ENCODE data around the gene PALD1.

PALD1 gene

GRCh38 chr10:70590655-70591416 lies 112.3 kb downstream of the PALD1 start:
- Histone ChIP-seq H3K36me3 (ENCODE audit: control insufficient read depth in 1 of 2, insufficient read depth in 2 of 2, low read length in 2 of 2) (no peaks in the 10 kb centered on the region), H3K4me3 (ENCODE audit: low read depth in 1 of 2, low read length in 2 of 2) (no peak overlapping the region), H3K4me1 (ENCODE audit: control insufficient read depth in 1 of 2, insufficient read depth in 2 of 2, low read length in 2 of 2) (no peaks in the 10 kb centered on the region), H3K27me3 (ENCODE audit: low read depth, low read length) (no peaks in the 10 kb centered on the region), H3K9me3 (ENCODE audit: control insufficient read depth in 1 of 2, low read length in 2 of 2) (no peaks in the 10 kb centered on the region), H3K27ac (ENCODE audit: low read length) (no peak overlapping the region)

- H3K4me1 ChIP-seq (ENCODE audit: control insufficient read depth in 1 of 2, insufficient read depth in 2 of 2, low read length in 2 of 2): no peaks in the 10 kb centered on the region
- no peak overlapping the region for H3K4me3 ChIP-seq (ENCODE audit: low read depth in 1 of 2, low read length in 2 of 2)
- no peak overlapping the region for H3K27ac ChIP-seq (ENCODE audit: low read length)
- H3K36me3 ChIP-seq (ENCODE audit: control insufficient read depth in 1 of 2, insufficient read depth in 2 of 2, low read length in 2 of 2): no peaks in the 10 kb centered on the region
- no peaks in the 10 kb centered on the region for H3K27me3 ChIP-seq (ENCODE audit: low read depth, low read length)
- no peaks in the 10 kb centered on the region for H3K9me3 ChIP-seq (ENCODE audit: control insufficient read depth in 1 of 2, low read length in 2 of 2)
Measured at GRCh38 chr10:70592186-70592735, 113.7 kb downstream of the PALD1 start.

- Histone ChIP-seq H3K9me3 (ENCODE audit: control insufficient read depth in 1 of 2, low read length in 2 of 2) (no peaks in the 10 kb centered on the region), H3K4me3 (ENCODE audit: low read depth in 1 of 2, low read length in 2 of 2) (no peak overlapping the region), H3K4me1 (ENCODE audit: control insufficient read depth in 1 of 2, insufficient read depth in 2 of 2, low read length in 2 of 2) (no peaks in the 10 kb centered on the region), H3K27ac (ENCODE audit: low read length) (no peak overlapping the region), H3K36me3 (ENCODE audit: control insufficient read depth in 1 of 2, insufficient read depth in 2 of 2, low read length in 2 of 2) (no peaks in the 10 kb centered on the region), H3K27me3 (ENCODE audit: low read depth, low read length) (no peaks in the 10 kb centered on the region)
Measured at GRCh38 chr10:70592746-70593512, 114.4 kb downstream of the PALD1 start.

GRCh38 chr10:70593513-70593890 lies 114.9 kb downstream of the PALD1 start:
- Histone ChIP-seq H3K4me1 (ENCODE audit: control insufficient read depth in 1 of 2, insufficient read depth in 2 of 2, low read length in 2 of 2) (no peaks in the 10 kb centered on the region), H3K27me3 (ENCODE audit: low read depth, low read length) (no peaks in the 10 kb centered on the region), H3K9me3 (ENCODE audit: control insufficient read depth in 1 of 2, low read length in 2 of 2) (no peaks in the 10 kb centered on the region), H3K4me3 (ENCODE audit: low read depth in 1 of 2, low read length in 2 of 2) (no peak overlapping the region), H3K36me3 (ENCODE audit: control insufficient read depth in 1 of 2, insufficient read depth in 2 of 2, low read length in 2 of 2) (no peaks in the 10 kb centered on the region), H3K27ac (ENCODE audit: low read length) (no peak overlapping the region)

- Histone ChIP-seq H3K4me3 (ENCODE audit: low read depth in 1 of 2, low read length in 2 of 2) (no peak overlapping the region), H3K36me3 (ENCODE audit: control insufficient read depth in 1 of 2, insufficient read depth in 2 of 2, low read length in 2 of 2) (no peaks in the 10 kb centered on the region), H3K27ac (ENCODE audit: low read length) (no peak overlapping the region), H3K4me1 (ENCODE audit: control insufficient read depth in 1 of 2, insufficient read depth in 2 of 2, low read length in 2 of 2) (no peaks in the 10 kb centered on the region), H3K9me3 (ENCODE audit: control insufficient read depth in 1 of 2, low read length in 2 of 2) (no peaks in the 10 kb centered on the region), H3K27me3 (ENCODE audit: low read depth, low read length) (no peaks in the 10 kb centered on the region)
Measured at GRCh38 chr10:70594161-70594560, 115.6 kb downstream of the PALD1 start.

- no peaks in the 10 kb centered on the region for H3K9me3 ChIP-seq (ENCODE audit: control insufficient read depth in 1 of 2, low read length in 2 of 2)
- H3K36me3 ChIP-seq (ENCODE audit: control insufficient read depth in 1 of 2, insufficient read depth in 2 of 2, low read length in 2 of 2): no peaks in the 10 kb centered on the region
- no peaks in the 10 kb centered on the region for H3K27me3 ChIP-seq (ENCODE audit: low read depth, low read length)
- H3K27ac ChIP-seq (ENCODE audit: low read length): no peak overlapping the region
- H3K4me1 ChIP-seq (ENCODE audit: control insufficient read depth in 1 of 2, insufficient read depth in 2 of 2, low read length in 2 of 2): no peaks in the 10 kb centered on the region
- H3K4me3 ChIP-seq (ENCODE audit: low read depth in 1 of 2, low read length in 2 of 2): no peak overlapping the region
Measured at GRCh38 chr10:70595566-70596016, 117.0 kb downstream of the PALD1 start.

- Histone ChIP-seq H3K36me3 (ENCODE audit: control insufficient read depth in 1 of 2, insufficient read depth in 2 of 2, low read length in 2 of 2) (no peaks in the 10 kb centered on the region), H3K4me1 (ENCODE audit: control insufficient read depth in 1 of 2, insufficient read depth in 2 of 2, low read length in 2 of 2) (no peaks in the 10 kb centered on the region), H3K27me3 (ENCODE audit: low read depth, low read length) (no peaks in the 10 kb centered on the region), H3K4me3 (ENCODE audit: low read depth in 1 of 2, low read length in 2 of 2) (no peak overlapping the region), H3K9me3 (ENCODE audit: control insufficient read depth in 1 of 2, low read length in 2 of 2) (no peaks in the 10 kb centered on the region), H3K27ac (ENCODE audit: low read length) (no peak overlapping the region)
Measured at GRCh38 chr10:70596110-70596798, 117.7 kb downstream of the PALD1 start.

GRCh38 chr10:70596860-70597809 lies 118.6 kb downstream of the PALD1 start:
- Histone ChIP-seq H3K27me3 (ENCODE audit: low read depth, low read length) (no peaks in the 10 kb centered on the region), H3K27ac (ENCODE audit: low read length) (no peak overlapping the region), H3K4me3 (ENCODE audit: low read depth in 1 of 2, low read length in 2 of 2) (no peak overlapping the region), H3K36me3 (ENCODE audit: control insufficient read depth in 1 of 2, insufficient read depth in 2 of 2, low read length in 2 of 2) (no peaks in the 10 kb centered on the region), H3K4me1 (ENCODE audit: control insufficient read depth in 1 of 2, insufficient read depth in 2 of 2, low read length in 2 of 2) (no peaks in the 10 kb centered on the region), H3K9me3 (ENCODE audit: control insufficient read depth in 1 of 2, low read length in 2 of 2) (no peaks in the 10 kb centered on the region)

- H3K4me1 ChIP-seq (ENCODE audit: control insufficient read depth in 1 of 2, insufficient read depth in 2 of 2, low read length in 2 of 2): no peaks in the 10 kb centered on the region
- H3K27me3 ChIP-seq (ENCODE audit: low read depth, low read length): no peaks in the 10 kb centered on the region
- no peaks in the 10 kb centered on the region for H3K9me3 ChIP-seq (ENCODE audit: control insufficient read depth in 1 of 2, low read length in 2 of 2)
- H3K36me3 ChIP-seq (ENCODE audit: control insufficient read depth in 1 of 2, insufficient read depth in 2 of 2, low read length in 2 of 2): no peaks in the 10 kb centered on the region
- no peak overlapping the region for H3K27ac ChIP-seq (ENCODE audit: low read length)
- H3K4me3 ChIP-seq (ENCODE audit: low read depth in 1 of 2, low read length in 2 of 2): no peak overlapping the region
Measured at GRCh38 chr10:70597856-70598815, 119.6 kb downstream of the PALD1 start.

GRCh38 chr10:70598857-70599295 lies 120.3 kb downstream of the PALD1 start:
- Histone ChIP-seq H3K9me3 (ENCODE audit: control insufficient read depth in 1 of 2, low read length in 2 of 2) (no peaks in the 10 kb centered on the region), H3K27ac (ENCODE audit: low read length) (no peak overlapping the region), H3K27me3 (ENCODE audit: low read depth, low read length) (no peaks in the 10 kb centered on the region), H3K4me1 (ENCODE audit: control insufficient read depth in 1 of 2, insufficient read depth in 2 of 2, low read length in 2 of 2) (no peaks in the 10 kb centered on the region), H3K36me3 (ENCODE audit: control insufficient read depth in 1 of 2, insufficient read depth in 2 of 2, low read length in 2 of 2) (no peaks in the 10 kb centered on the region), H3K4me3 (ENCODE audit: low read depth in 1 of 2, low read length in 2 of 2) (no peak overlapping the region)
